GM18498 (cell line): ENCODE results near the gene CLTB.
"Not testable (repeated sequence)": the region's sequence is repeated elsewhere in the genome, so short reads cannot be mapped to it uniquely, and the experiment has no call there.

ENCODE experiments used
- ATAC-seq: cut with Tn5 transposase; IDR thresholded peaks from one replicate; pipeline ENCODE4 v1.9.1; 2021; ENCODE audit warnings: mild to moderate bottlenecking, moderate library complexity; ENCODE audit not compliant: unreplicated experiment

The CLTB gene

GRCh38 chr5:176429972-176430371, 13.6 kb upstream of the CLTB start:
- no peak for ATAC-seq

- no peak for ATAC-seq
These were observed 11.6 kb upstream of the CLTB start for GRCh38 chr5:176427971-176428370.

DNA sequence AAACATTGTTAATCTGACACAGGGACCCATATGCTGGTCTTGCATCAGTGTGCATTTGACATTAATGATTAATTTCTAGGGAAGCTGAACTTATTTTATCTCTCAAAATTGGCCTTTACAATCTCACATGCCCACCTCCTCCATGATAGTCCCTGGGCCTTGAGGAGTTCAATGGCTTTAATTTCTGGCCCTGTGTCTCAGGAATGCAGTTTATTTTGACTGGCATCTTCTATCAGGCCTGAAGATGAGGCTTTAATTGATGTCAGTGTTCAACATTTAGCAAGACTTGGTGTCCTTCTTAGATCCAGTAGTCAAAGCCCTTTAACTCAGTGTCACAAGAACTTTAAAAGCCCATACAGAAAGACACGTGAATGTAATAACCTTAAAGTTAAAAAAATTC, 10.5 kb upstream of the CLTB start:
- ATAC-seq = no peak

- ATAC-seq = no peak
These were observed 9.5 kb upstream of the CLTB start for GRCh38 chr5:176425791-176426190.

DNA sequence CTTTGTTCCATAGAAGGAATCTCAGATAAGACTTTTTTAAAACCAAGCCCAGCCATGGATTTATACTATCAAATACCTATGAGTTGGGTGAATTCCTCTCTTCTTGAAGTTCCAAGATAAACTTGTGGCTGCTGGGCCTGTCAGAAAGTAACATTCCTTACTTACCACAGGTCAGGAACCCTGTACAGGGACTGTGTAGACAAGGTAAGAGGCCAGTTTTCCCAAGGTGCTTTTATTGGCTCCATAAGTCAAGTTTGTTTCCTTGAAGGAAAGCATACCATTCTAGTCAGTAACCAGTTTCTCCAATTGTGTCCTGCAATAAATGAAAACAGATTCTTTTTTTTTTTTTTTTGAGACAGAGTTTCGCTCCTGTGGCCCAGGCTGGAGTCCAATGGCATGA, 8.8 kb upstream of the CLTB start:
- ATAC-seq = no peak

DNA sequence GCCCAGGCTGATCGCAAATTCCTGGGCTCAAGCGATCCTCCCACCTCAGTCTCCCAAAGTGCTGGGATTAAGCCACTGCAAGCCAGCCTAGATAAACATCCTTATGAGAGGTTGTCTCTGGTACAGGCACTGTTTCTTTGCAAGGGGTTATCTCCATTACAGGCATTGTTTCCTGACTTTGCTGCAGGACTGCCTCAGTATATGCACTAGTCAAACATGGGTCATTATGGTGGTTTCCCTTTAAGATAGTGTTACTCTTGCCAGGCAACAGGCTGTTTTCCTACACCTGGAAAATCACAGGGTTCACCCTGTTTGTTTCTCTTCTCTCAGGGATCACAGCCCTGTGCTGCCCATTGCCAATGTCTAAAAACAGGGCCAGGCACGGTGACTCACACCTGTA, 7.8 kb upstream of the CLTB start:
- ATAC-seq = no peak

DNA sequence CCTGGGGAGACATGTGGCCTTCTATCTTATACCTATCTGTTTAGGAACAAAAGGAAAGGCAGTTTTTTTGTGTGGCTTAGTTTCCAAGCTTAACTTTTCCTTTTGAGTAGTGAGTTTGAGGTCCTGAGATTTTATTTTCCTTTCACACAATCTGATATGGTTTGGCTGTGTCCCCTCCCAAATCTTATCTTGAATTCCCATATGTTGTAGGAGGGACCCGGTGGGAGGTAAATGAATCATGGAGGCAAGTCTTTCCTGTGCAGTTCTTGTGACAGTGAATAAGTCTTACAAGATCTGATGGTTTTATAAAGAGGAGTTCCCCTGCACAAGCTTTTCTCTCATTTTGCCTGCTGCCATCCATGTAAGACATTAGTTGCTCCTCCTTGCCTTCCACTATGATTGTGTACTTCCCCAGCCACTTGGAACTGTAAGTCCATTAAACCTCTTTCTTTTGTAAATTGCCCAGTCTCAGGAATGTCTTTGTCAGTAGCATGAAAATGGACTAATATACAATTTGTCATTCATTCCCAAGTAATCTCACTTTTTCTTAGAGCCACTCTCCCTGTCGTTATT, 4.7 kb upstream of the CLTB start:
- ATAC-seq = no peak

DNA sequence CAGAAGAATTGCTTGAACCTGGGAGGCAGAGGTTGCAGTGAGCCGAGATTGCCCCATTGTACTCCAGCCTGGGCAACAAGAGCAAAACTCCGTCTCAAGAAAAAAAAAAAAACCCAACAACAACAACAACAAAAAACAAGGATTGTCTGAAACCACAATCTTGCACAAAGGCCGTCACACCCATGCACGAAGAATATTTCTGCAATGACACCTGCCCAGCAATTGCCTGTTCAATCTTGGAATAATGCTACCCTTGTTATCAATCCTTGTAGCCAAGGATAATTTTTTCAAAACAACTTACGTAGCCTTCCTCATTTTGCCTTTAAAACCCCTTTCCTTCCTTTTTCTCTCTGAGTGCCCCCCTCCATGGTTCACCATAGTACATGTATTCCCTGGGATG, 3.7 kb upstream of the CLTB start:
- ATAC-seq = no peak

- ATAC-seq = no peak
These were observed 1.9 kb upstream of the CLTB start for GRCh38 chr5:176418251-176418650.

- ATAC-seq = no peak
These were observed 626 bp upstream of the CLTB start for GRCh38 chr5:176416965-176417364.

DNA sequence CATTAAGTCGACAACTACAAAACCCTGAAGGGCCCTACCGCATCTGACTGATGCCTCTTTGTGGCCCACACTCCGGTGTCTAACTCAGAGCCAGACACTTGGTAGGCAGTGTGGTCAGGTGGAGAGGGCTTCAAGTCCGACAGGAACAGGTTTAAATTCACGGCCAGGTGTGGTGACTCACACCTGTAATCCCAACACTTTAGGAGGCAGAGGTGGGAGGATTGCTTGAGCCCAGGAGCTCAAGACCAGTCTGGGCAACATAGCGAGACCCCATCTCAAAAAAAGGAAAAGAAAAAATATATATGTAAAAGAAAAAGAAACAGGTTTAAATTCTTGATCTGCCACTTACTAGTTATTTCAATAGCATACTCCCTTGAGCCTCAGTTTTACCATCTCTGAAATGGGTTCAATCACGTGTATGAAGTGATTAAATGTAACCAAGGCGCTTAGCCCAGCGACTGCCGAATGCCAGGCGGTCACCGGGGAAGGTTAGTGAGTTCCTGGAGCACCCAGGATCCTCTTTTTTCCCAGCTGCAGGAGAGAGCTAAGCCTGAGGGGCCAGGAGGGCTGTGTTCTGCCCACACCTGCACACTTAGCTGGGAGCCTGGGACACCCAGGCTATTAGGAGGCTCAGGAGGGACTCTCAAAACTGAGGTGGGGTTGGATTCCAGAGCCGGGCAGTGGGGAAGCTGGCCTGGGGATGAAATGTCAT, 943 bp downstream of the CLTB start:
- no peak for ATAC-seq

GRCh38 chr5:176414704-176415103, 1.6 kb downstream of the CLTB start:
- no peak for ATAC-seq

DNA sequence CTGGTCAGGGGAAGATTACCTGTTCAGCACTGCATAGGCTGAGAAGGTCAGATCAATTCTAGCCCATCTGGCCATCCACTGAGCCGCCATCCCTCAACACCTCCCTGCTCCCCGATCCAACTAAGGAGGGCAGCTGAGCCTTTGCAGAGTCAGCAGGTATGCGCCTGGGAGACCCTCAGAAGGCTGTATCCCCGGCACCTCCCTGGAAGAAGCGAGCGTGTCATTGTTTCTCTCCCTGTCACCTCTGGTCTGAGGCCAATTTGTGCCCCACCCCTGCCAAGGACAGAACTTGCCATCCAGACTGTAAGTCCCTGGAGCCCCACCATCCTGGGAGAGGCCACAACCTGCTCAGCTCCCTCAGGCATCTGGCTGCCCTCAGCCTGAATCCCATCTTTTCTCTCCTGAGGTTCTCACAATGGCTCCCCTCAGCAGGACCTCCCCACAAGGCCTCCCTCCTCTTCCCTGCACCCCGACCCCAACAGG, 2.6 kb downstream of the CLTB start:
- ATAC-seq = no peak

DNA sequence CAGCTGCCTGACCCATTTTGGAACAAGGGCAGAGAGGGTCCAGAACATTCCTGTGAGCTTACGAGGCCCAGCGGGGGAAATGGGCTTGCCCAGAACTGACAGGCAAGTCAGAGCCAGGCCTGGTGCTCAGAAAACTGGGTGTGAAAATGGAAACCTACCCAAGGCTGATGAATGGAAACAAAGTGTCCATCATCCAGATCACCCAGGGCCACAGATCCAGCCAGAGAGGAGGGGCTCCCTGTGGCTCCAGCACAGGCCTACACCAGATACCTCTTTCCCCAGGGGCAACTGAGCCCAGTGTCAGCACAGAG, 3.1 kb downstream of the CLTB start:
- no peak for ATAC-seq

- ATAC-seq = no peak
These were observed 3.7 kb downstream of the CLTB start for GRCh38 chr5:176412517-176413254.

- no peak for ATAC-seq
These were observed 5.7 kb downstream of the CLTB start for GRCh38 chr5:176410486-176411180.

DNA sequence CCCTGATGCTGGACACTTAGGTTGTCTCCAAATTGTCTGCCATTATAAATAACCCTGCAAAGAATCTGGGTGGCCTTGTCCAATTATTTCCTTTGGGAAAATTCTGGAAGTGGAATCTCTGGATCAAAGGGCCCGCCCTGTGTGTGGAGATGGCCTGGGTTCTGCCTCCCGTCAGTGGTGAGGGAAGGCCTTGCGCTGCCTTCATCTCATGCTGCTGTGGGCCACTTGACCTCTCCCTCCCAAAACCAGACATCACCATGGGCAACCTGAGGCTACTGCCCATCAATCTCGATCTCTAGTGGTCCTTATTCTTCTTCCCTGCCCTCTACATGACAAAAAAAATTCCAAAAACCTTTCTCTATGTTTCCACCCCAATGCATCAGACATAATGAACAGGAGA, 6.6 kb downstream of the CLTB start:
- no peak for ATAC-seq

GRCh38 chr5:176408590-176408989, 7.7 kb downstream of the CLTB start:
- ATAC-seq = no peak

GRCh38 chr5:176408252-176408573, 8.1 kb downstream of the CLTB start:
- not testable (repeated sequence) for ATAC-seq

- no peak for ATAC-seq
These were observed 8.7 kb downstream of the CLTB start for GRCh38 chr5:176407456-176408251.

DNA sequence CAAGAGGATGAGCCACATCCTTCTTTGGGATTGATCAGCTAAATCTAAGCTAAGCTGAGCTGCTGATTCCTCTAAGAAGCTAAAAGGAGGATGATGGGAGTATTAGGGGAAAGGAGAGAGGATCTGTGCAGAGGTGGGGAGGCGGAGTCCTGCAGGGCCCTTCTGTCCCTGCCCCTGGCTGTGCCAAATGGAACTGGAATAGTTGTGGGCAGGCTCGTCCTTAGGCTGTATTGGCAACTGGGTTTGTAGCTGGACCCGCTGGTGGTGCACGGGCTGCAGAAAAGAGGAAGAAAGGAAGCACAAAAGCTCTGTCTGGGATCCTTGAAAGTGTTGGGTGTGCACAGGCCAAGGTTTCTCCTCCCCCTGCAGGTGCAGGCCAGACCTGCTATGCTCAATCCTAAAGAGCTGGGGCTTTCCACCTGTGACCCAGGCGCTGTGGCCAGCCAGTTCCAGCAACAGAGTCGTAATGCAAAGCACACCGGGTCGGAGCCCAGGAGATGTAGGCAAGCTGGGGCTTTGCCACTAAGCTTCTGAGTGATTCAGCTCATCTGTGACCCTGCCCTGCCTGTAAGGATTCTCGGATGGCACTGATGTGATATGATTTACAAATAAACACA, 9.8 kb downstream of the CLTB start:
- ATAC-seq = no peak
